ENCODE results near the gene NSD1. TPM values are rescaled to one million over a fixed set of nuclear protein-coding genes. Genes with fewer than 3 reads are reported as not detected.

The NSD1 gene
- total RNA-seq, 4 donors from 2014 or later, result 24.0 to 39.5 (median 32.2) TPM

DNA sequence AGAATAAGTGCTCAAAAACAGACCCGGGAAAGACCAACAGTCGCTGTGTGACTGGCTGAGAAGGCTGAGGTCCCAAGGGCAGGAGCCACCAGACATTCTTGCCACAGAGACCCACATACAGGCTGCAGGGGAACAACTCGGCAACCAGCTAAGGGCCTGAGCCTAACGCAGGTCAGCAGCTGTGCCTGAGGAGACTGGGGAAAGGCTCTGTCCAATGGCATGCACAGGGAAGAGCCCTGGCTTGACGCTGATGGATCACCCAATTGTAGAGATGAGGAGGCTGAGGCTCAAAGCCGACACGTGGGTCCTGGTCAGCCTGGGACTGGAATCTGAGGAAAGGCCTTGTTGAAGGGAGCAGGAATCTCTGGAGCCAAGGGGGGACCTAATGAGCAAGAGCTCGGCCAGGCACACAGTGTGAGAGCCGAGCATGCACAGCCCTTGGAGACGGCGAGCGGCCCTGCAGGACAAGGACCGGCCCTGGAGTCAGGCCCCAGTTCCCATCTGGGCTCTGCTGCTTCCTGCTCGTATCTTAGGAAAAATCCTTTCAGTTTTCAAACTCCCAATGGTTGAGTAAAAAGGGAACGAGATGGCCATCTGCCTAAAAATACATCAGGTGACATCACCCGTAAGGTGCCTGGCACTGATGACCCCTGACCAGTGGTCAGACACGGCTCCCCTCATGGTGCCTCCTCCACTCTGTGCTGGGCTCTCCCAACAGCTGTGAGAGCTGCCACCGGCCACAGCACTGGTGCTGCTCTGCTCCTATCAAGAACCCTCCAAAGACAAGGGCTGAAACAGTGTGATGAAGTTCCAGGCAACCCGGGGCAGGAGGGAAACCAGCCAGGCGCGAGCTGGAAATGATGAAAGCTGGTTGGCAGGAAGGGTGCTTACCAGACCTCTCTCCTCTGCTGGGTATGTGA is 201.5 kb downstream of the NSD1 start:
- peaks cover 53 to 100% (median 73%) of the 10 kb centered on the region in 3 donors for H3K36me3 ChIP-seq
- 84 to 89% methylated on average over 13 of the region's 21 CpGs for WGBS, 2 donors
- no peak overlapping the region for H3K27ac ChIP-seq
- H3K4me3 ChIP-seq, result no peak overlapping the region
- TF ChIP-seq, protein P1, sequence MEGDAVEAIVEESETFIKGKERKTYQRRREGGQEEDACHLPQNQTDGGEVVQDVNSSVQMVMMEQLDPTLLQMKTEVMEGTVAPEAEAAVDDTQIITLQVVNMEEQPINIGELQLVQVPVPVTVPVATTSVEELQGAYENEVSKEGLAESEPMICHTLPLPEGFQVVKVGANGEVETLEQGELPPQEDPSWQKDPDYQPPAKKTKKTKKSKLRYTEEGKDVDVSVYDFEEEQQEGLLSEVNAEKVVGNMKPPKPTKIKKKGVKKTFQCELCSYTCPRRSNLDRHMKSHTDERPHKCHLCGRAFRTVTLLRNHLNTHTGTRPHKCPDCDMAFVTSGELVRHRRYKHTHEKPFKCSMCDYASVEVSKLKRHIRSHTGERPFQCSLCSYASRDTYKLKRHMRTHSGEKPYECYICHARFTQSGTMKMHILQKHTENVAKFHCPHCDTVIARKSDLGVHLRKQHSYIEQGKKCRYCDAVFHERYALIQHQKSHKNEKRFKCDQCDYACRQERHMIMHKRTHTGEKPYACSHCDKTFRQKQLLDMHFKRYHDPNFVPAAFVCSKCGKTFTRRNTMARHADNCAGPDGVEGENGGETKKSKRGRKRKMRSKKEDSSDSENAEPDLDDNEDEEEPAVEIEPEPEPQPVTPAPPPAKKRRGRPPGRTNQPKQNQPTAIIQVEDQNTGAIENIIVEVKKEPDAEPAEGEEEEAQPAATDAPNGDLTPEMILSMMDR (IDR thresholded peaks at IDR 0.05), result no peak
- TF ChIP-seq POLR2A (IDR thresholded peaks at IDR 0.05), result no peak
- H3K4me1 ChIP-seq, result peaks cover 0 to 13% (median 0%) of the 10 kb centered on the region in 3 donors
- no peaks in the 10 kb centered on the region for H3K9me3 ChIP-seq
- no peak for DNase-seq
- H3K27me3 ChIP-seq, result no peaks in the 10 kb centered on the region
- intact Hi-C loops (cut with DNase I), result no loop called here

DNA sequence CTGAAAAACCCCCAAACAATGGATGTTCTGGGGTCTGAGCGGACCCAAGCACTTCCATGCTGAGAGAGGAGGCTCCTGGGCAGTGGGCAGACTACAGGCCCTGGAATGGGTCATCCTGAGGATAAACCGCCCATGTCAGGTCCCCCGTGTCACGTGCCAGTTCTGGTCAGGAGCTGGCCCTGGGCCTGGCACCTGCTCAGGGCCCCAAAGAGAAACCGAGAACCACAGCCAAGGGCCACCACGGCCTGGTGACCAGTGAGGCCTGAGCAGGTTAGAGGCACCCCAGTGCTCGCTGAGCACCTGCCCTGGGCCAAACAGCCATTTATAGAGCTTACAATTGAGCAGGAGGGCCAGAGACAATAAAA is 202.1 kb downstream of the NSD1 start:
- Histone ChIP-seq H3K4me3 (no peak overlapping the region), H3K36me3 (peaks cover 47 to 100% (median 71%) of the 10 kb centered on the region in 3 donors), H3K9me3 (no peaks in the 10 kb centered on the region), H3K4me1 (peaks cover 0 to 20% (median 0%) of the 10 kb centered on the region in 3 donors), H3K27me3 (no peaks in the 10 kb centered on the region), H3K27ac (no peak overlapping the region)
- intact Hi-C loops (cut with DNase I), result no loop called here
- WGBS, 2 donors, result 73 to 94% methylated on average over 2 to 5 of the region's 7 CpGs
- TF ChIP-seq, protein P1 (IDR thresholded peaks at IDR 0.05), result no peak
- TF ChIP-seq POLR2A (IDR thresholded peaks at IDR 0.05), result no peak
- no peak for DNase-seq

DNA sequence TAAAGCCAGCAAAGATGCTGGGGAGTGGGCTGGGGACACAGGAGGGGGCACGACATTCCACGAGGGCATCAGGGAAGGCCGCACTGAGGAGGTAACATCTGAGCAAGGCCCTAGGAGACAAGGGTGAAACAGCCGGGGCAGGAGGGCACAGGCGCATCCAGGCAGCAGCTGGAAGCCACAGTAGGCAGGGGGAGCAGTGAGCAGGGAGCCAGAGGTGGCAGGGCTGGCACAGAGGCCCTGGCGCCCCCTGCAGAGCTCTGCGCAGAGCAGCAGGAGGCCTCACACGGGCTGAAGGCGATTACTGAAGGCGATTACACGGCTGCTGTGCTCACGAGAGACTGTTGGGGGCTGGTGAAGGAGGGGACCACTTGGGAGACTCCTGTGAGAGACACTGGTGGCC is 202.5 kb downstream of the NSD1 start:
- no peak overlapping the region for H3K4me3 ChIP-seq
- TF ChIP-seq, protein P1 (IDR thresholded peaks at IDR 0.05), result peak in 3 of 6 experiments; percentile 6 to 39 (median 11)
- TF ChIP-seq POLR2A (IDR thresholded peaks at IDR 0.05), result no peak
- peaks cover 47 to 99% (median 71%) of the 10 kb centered on the region in 3 donors for H3K36me3 ChIP-seq
- H3K4me1 ChIP-seq, result peaks cover 0 to 20% (median 0%) of the 10 kb centered on the region in 3 donors
- intact Hi-C loops (cut with DNase I), result no loop called here
- no peak for DNase-seq
- no peaks in the 10 kb centered on the region for H3K9me3 ChIP-seq
- WGBS, 2 donors, result 64 to 72% methylated on average over 12 of the region's 12 CpGs
- no peaks in the 10 kb centered on the region for H3K27me3 ChIP-seq
- H3K27ac ChIP-seq, result no peak overlapping the region

DNA sequence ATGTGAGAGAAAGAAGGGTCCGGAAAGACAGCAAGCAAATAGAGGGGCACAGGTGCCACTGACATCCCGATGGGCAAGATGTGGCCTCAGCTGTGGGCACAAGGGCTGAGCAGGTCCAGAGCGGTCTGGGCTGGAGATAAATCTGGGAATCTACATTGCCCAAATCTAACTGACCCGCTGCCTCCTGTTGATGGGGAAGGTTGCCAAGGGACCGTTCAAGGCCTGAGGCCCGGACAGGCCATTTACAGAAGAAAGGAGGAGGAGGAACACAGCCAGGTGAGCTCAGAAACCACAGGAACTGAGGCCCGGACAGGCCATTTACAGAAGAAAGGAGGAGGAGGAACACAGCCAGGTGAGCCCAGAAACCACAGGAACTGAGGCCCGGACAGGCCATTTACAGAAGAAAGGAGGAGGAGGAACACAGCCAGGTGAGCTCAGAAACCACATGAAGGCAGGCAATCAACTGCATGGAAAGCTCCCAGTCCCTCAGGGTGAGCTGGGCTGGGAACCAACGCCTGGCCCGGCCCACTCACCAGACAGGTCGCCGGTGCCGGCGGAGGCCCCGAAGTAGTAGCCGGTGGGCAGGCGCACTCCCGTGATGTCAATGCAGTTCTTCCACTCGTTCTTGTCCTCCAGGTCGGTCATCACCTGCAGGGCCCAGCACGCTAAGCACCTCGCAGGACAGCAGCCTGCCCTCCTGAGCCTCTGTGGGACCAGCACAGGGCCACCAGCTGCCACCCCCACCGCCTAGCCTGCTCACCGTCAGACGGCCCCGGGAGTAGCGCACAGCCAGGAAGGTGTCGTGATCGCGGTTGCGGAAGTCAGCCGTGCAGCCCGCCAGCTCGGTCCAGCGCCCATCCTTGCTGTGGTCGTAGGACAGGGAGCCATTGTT is 203.3 kb downstream of the NSD1 start:
- intact Hi-C loops (cut with DNase I), result no loop called here
- Histone ChIP-seq H3K4me1 (peaks cover 0 to 20% (median 0%) of the 10 kb centered on the region in 3 donors), H3K36me3 (peaks cover 47 to 99% (median 64%) of the 10 kb centered on the region in 3 donors), H3K27ac (no peak overlapping the region), H3K4me3 (no peak overlapping the region), H3K9me3 (no peaks in the 10 kb centered on the region), H3K27me3 (no peaks in the 10 kb centered on the region)
- TF ChIP-seq, protein P1 (IDR thresholded peaks at IDR 0.05), result no peak
- no peak for TF ChIP-seq POLR2A (IDR thresholded peaks at IDR 0.05)
- DNase-seq, result no peak
- WGBS, 2 donors, result 87 to 88% methylated on average over 18 to 20 of the region's 36 CpGs

Measured in esophagus squamous epithelium (tissue), 5 donors.